ENCODE data around the gene ADGRA1. TPM values are rescaled to one million over a fixed set of nuclear protein-coding genes. Genes with fewer than 3 reads are reported as not detected.

ADGRA1 gene
- total and polyA plus RNA-seq, 2 donors (not counting 3 experiments of a cell fraction or from before 2014, with no cell fraction given): not detected

- no peak for DNase-seq (ENCODE audit: low read depth, low spot score)
- intact Hi-C loops (cut with micrococcal nuclease) (no loop called here), dilution Hi-C loops (cut with MboI; ENCODE audit: extremely low pct_ligation_motif_present, low sequenced_read_pairs) (no loop called here)
- BruUV-seq (replicated peaks): no TSS peak
- no peaks in the 10 kb centered on the region for H3K36me3 ChIP-seq (ENCODE audit: control insufficient read depth in 2 of 2, extremely low read depth in 1 of 2, insufficient read depth in 2 of 2, low read length in 2 of 2)
- H3K4me3 ChIP-seq (replicated peaks in 1 of 3; ENCODE audit: insufficient read depth in 1 of 3, low read depth in 1 of 3, low read length in 3 of 3): no peak overlapping the region
- ChIA-PET CTCF (no interaction called here), POLR2A (no interaction called here)
- H3K27ac ChIP-seq (ENCODE audit: insufficient read depth, low read depth, low read length): no peak overlapping the region
- H3K27me3 ChIP-seq (ENCODE audit: control insufficient read depth in 2 of 2, insufficient read depth in 2 of 2, low read length in 2 of 2): peaks cover 5 to 12% of the 10 kb centered on the region in 2 experiments
- H3K9ac ChIP-seq (replicated peaks; ENCODE audit: extremely low read depth, insufficient read depth, low read length): no peak overlapping the region
- FAIRE-seq: no peak
- H2AFZ ChIP-seq (ENCODE audit: low read depth, low read length): no peak overlapping the region
- H3K4me2 ChIP-seq (ENCODE audit: insufficient read depth, low read length): no peak overlapping the region
- no peaks in the 10 kb centered on the region for H3K9me3 ChIP-seq (replicated peaks; ENCODE audit: control insufficient read depth, insufficient read depth, low read length)
- H4K20me1 ChIP-seq (replicated peaks; ENCODE audit: control insufficient read depth, extremely low read depth, insufficient read depth, low read length): no peaks in the 10 kb centered on the region
- no peaks in the 10 kb centered on the region for H3K4me1 ChIP-seq (ENCODE audit: control insufficient read depth, extremely low read depth, insufficient read depth, low read length)
- TF ChIP-seq POLR2A (IDR thresholded peaks at IDR 0.05; ENCODE audit: low read depth, low read length) (no peak), MYC (IDR thresholded peaks at IDR 0.05; ENCODE audit: low read depth, low read length) (no peak), CTCF (IDR thresholded peaks at IDR 0.05; ENCODE audit: extremely low read depth in 1 of 2, insufficient read depth in 1 of 2, low read depth in 1 of 2, low read length in 2 of 2) (no peak), POLR2AphosphoS5 (IDR thresholded peaks at IDR 0.05; ENCODE audit: insufficient read depth, low read depth, low read length) (no peak), GATA2 (IDR thresholded peaks at IDR 0.05; ENCODE audit: insufficient read depth, insufficient read length, low read depth, low read length) (no peak), FOS (IDR thresholded peaks at IDR 0.05; ENCODE audit: borderline replicate concordance, insufficient read depth, low read length) (no peak), MAX (IDR thresholded peaks at IDR 0.05; ENCODE audit: insufficient read depth, insufficient read length) (no peak), JUN (IDR thresholded peaks at IDR 0.05; ENCODE audit: borderline replicate concordance, insufficient read depth, insufficient read length, low read depth) (no peak), EZH2 (IDR thresholded peaks at IDR 0.05; ENCODE audit: borderline replicate concordance, low read depth, low read length, severe bottlenecking) (no peak)
- no peaks in the 10 kb centered on the region for H3K79me2 ChIP-seq (ENCODE audit: control insufficient read depth, insufficient read depth, low read length)
- no peaks in the 10 kb centered on the region for H3K9me1 ChIP-seq (replicated peaks; ENCODE audit: control insufficient read depth, extremely low read depth, insufficient read depth, low read length)
These were observed 562 bp upstream of the ADGRA1 start for GRCh38 chr10:133087045-133087678.
